Neural progenitor cell (in vitro differentiated cells): ENCODE measurements around the gene MAP2K7.

Experiments
- EZH2 ChIP-seq: fragments of 200-600 bp; sonication (generic); IDR thresholded peaks from 2 replicates; pipeline ENCODE4 v1.6.1; 2017; ENCODE audit warnings: antibody characterized with exemption, mild to moderate bottlenecking, moderate library complexity
- EZH2phosphoT487 ChIP-seq: fragments of 200-600 bp; sonication (generic); IDR thresholded peaks from 2 replicates; pipeline ENCODE4 v1.6.1; 2017; ENCODE audit warnings: antibody characterized with exemption
- TF ChIP-seq, protein P1 (sequence below): fragments of 200-600 bp; sonication (generic); IDR thresholded peaks from 2 replicates; pipeline ENCODE4 v1.5.1; 2017; ENCODE audit warnings: antibody characterized with exemption, mild to moderate bottlenecking

GRCh38 chr19:7858109-7858770 is 45.4 kb upstream of the MAP2K7 start:
- TF ChIP-seq, protein P1, sequence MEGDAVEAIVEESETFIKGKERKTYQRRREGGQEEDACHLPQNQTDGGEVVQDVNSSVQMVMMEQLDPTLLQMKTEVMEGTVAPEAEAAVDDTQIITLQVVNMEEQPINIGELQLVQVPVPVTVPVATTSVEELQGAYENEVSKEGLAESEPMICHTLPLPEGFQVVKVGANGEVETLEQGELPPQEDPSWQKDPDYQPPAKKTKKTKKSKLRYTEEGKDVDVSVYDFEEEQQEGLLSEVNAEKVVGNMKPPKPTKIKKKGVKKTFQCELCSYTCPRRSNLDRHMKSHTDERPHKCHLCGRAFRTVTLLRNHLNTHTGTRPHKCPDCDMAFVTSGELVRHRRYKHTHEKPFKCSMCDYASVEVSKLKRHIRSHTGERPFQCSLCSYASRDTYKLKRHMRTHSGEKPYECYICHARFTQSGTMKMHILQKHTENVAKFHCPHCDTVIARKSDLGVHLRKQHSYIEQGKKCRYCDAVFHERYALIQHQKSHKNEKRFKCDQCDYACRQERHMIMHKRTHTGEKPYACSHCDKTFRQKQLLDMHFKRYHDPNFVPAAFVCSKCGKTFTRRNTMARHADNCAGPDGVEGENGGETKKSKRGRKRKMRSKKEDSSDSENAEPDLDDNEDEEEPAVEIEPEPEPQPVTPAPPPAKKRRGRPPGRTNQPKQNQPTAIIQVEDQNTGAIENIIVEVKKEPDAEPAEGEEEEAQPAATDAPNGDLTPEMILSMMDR, result no peak
- TF ChIP-seq EZH2phosphoT487 (no peak), EZH2 (no peak)
